GM21529 (cell line): ENCODE data around the gene NBEAL1.
A peak's percentile ranks its signal among the peaks of the same experiment; 100 is the strongest.
"Not testable (repeated sequence)": the region's sequence is repeated elsewhere in the genome, so short reads cannot be mapped to it uniquely, and the experiment has no call there.

ENCODE experiments used
- ATAC-seq: cut with Tn5 transposase; IDR thresholded peaks from one replicate; pipeline ENCODE4 v1.9.1; 2021; ENCODE audit not compliant: unreplicated experiment

The NBEAL1 gene

GRCh38 chr2:203201426-203201825 is 186.8 kb downstream of the NBEAL1 start:
- ATAC-seq: no peak

DNA sequence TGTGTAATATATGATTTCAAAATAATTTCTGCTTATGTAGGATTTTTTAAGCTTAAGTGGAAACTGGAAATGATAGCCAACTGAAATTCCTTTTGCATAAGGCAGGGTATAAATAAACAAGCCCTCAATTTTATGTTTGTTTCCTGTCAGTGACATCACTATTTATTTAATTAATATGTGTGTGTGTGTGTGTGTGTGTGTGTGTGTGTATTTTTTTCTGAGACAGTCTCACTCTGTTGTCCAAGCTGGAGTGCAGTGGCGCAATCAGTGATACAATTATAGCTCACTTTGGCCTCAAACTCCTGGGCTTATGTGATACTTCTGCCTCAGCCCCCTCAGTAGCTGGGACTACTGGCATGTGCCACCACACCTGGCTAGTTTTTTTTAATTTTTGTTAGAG is 194.9 kb downstream of the NBEAL1 start:
- ATAC-seq: no peak

GRCh38 chr2:203225423-203226039 is 210.9 kb downstream of the NBEAL1 start:
- no peak for ATAC-seq

- ATAC-seq: not testable (repeated sequence)
Observed at GRCh38 chr2:203229674-203230073, 215.0 kb downstream of the NBEAL1 start.

DNA sequence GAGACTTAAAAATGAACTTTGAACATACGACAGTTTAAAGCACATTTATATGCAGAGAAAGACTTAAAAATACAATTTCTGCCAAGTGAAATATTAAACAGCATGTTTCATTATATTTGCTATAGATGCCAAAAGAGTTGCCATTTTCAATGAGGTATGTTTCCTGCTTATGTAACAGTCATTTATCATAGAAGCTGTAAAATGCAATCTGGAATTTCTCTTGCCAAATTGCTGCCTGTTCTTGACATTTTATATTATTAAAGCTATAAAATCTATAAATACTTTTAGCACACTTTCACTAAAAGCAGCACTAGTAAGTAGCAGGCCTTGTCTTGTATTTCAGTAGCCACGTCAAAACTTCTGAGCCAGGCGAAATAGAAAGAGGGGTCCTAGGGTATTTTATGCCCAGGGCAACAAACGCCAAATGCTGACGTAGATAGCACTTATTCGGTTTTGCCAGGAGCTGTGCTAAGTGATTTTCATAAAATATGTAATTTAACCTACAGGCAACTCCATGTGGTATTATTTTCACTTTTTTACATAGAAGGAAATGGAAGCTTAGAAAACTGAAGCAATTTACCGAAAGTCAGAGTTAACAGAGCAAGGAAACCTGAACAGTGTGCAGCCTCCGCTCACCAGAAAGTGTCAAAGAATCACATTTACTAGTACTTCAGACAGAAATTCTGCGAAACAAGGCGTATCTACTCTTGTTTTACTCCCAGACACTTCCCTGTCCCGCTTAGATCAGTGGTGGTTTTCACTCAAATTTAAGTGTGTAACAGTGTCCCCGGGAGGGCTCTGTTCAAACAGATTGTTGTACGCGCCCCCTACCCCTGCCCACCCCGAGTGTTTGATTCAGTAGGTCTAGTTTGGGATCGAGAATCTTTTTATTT is 222.9 kb downstream of the NBEAL1 start:
- ATAC-seq: no peak

DNA sequence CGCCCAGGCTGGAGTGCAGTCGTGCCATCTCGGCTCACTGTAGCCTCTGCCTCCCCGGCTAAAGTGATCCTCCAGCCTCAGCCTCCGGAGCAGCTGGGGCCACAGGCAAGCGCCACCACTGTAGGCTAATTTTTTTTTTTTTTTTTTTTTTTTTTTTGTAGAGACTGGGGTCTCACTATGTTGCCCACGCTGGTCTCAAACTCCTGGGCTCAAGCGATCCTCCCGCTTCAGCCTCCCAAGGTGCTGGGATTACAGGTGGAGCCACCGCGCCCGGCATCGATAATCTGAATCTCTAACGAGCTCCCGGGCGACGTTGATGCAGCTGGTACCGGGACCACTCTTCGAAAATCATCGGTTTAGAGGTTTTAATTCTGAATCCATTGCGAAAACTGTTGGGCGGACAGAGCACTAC is 223.6 kb downstream of the NBEAL1 start:
- peak; percentile 0 for ATAC-seq

- peak; percentile 89 for ATAC-seq
Observed at GRCh38 chr2:203238704-203239526, 224.2 kb downstream of the NBEAL1 start, which contains the start of gene CYP20A1. CYP20A1 (plus strand) TSS chr2:203239018; CDS start chr2:203239063, 45 bp downstream.

DNA sequence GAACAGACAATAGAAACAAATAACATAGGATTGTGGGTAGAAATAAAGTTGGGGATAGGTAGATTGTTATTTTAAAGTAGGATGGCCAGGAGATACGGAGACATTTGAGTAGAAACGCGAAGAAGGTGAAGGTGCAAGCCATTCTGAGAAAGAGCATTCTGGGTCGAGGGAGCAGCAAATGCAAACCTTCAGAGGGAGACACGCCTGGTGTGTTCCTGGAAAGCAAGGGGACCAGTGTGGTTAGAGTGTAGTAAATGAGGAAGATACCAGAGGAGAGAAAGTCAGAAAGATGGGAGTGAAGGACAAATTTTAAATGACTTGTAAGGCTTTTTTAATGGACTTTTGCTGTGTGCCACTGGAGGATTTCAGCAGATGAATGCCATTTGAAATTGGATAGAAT is 225.8 kb downstream of the NBEAL1 start:
- ATAC-seq: no peak

DNA sequence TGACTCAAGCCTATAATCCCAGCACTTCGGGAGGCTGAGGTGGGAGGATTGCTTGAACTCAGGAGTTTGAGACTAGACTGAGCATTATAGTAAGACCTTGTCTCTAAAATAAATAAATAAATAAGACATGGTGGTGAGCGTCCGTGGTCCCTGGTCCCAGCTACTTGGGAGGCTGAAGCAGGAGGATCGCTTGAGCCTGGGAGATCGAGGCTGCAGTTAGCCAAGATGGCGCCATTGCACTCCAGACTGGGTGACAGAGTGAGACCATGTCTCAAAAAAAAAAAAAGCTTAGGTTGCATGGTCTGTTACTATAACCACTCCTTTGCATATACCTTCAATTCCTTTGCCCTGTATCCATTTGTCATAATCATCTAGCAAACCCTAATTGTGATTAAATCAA is 227.8 kb downstream of the NBEAL1 start:
- no peak for ATAC-seq

- ATAC-seq: no peak
Observed at GRCh38 chr2:203246646-203247045, 232.0 kb downstream of the NBEAL1 start.

DNA sequence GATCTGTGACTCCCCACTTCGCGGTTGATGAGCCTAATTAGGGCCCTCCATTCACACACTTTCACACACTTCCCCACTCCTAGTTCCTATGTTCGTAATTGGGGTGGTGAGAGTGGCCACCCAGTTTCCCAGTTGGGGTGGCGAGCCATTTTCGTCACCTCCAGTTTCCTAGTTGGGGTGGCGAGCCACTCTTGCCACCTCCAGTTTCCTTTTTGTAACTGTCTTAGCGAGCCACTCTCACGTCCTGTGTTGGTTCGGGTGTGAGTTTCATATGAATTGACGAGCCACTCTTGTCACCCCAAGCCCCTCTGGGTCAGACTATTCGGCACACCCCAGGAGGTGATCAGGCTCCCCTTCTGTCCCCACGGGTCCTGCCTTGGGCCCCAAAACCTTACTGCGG is 238.1 kb downstream of the NBEAL1 start:
- ATAC-seq: no peak

- not testable (repeated sequence) for ATAC-seq
Observed at GRCh38 chr2:203253422-203254095, 238.9 kb downstream of the NBEAL1 start.

DNA sequence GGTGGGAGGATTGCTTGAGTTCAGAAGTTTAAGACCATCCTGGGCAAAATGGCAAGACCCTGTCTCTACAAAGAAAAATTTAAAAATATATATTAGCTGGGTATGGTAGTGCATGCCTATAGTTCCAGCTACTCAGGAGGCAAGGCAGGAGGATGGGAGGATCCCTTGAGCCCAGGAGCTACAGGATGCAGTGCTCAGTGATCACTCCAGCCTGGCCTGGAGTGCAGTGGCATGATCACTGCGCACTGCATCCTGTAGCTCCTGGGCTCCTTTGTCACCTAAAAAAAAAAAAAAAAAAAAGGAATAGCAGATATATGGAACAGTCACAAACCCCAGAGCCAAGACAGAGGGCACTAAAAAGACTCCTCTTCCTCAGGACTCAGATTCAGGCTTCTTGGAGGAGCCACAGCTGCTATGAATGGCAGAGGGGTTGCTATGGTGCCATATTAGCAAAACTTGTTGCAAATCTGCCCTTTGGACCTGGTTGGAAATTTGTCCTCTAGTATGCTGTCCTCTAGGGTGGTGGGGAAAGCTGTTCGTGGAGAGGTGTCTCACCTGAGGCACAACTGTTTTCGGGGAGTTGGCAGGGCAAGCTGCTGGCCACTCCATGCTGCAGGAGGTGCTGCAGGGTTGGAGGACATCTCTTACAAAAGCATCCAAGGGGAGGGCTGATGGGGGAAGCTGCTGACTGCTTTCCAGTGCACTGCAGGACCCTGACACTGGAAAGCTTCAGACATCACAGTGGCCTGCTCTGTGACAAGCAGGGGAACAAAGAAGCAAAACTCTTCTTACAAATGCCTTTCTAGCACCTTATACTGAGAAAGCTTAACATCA is 246.9 kb downstream of the NBEAL1 start:
- no peak for ATAC-seq
